Upper lobe of left lung (tissue), 6 donors: ENCODE data around the gene EFCC1. TPM values are rescaled to one million over a fixed set of nuclear protein-coding genes. Genes with fewer than 3 reads are reported as not detected.

Source experiments
- ATAC-seq, 2 donors: fragments of 200-7000 bp; cut with Tn5 transposase; one replicate each; pipeline ENCODE4 v1.9.1; 2022; ENCODE audit warnings: mild to moderate bottlenecking in 2 of 2, moderate library complexity in 2 of 2; ENCODE audit not compliant: low FRiP score in 2 of 2
- DNase-seq, 2 donors: peaks; one replicate each; pipeline ENCODE4 v3.0.0-alpha.2; 2019 to 2020
- H3K27ac ChIP-seq, 4 donors: fragments of 200-600 bp; sonication (generic); one replicate each; pipeline ENCODE4 v1.5.1; 2016 to 2019
- H3K27me3 ChIP-seq, 4 donors: fragments of 200-600 bp; sonication (generic); one replicate each; pipeline ENCODE4 v1.5.1; 2017 to 2019
- H3K36me3 ChIP-seq, 4 donors: fragments of 200-600 bp; sonication (generic); one replicate each; pipeline ENCODE4 v1.5.1; 2016 to 2019
- H3K4me1 ChIP-seq, 4 donors: fragments of 200-600 bp; sonication (generic); one replicate each; pipeline ENCODE4 v1.5.1; 2018 to 2019
- H3K4me3 ChIP-seq, 4 donors: fragments of 200-600 bp; sonication (generic); one replicate each; pipeline ENCODE4 v1.5.1; 2017 to 2019; ENCODE audit warnings: mild to moderate bottlenecking in 2 of 4, moderate library complexity in 1 of 4
- H3K9me3 ChIP-seq, 4 donors: fragments of 200-600 bp; sonication (generic); one replicate each; pipeline ENCODE4 v1.5.1; 2018 to 2019
- EP300 ChIP-seq, 4 donors: sonication (generic); formaldehyde crosslinking; IDR thresholded peaks; one replicate each; pipeline ENCODE4 v1.5.1; 2017; ENCODE audit warnings: antibody characterized with exemption in 4 of 4, control low read depth in 2 of 4
- POLR2A ChIP-seq, 4 donors: fragments of 450-650 bp; IDR thresholded peaks; one replicate each; pipeline ENCODE4 v1.5.1; 2016 to 2017; ENCODE audit warnings: antibody characterized with exemption in 4 of 4, mild to moderate bottlenecking in 2 of 4
- POLR2AphosphoS5 ChIP-seq, 2 donors: sonication (generic); formaldehyde crosslinking; IDR thresholded peaks; one replicate each; pipeline ENCODE4 v1.5.1; 2017; ENCODE audit warnings: antibody characterized with exemption in 2 of 2
- whole genome bisulfite sequencing, 2 donors: methylation state at CpG; one replicate each; pipeline ENCODE4 v1.1.5; 2017 to 2018; 5-methylcytosine and 5-hydroxymethylcytosine counted together
- total RNA-seq, 6 donors: library from RNA; depleted of rRNA in 4 of 6; stranded (reverse); fragments of >200 nt in 4 of 6; gene quantifications; one replicate each; pipeline versions ENCODE4 v1.1.0 to v1.2.1, GENCODE V29; 2016 to 2021
- TF ChIP-seq, protein P1 (sequence below), 6 experiments: fragments of 450-650 bp in 4 of 6; fragments of 200-600 bp in 2 of 6; sonication (generic) in 2 of 6; IDR thresholded peaks; one replicate each; pipeline ENCODE4 v1.5.1; 2016 to 2019; ENCODE audit warnings: antibody characterized with exemption in 6 of 6
- donor health status: DM: no; HTN: no; CAD: no; lungs with moderate emphysema.
- donor health status: DM: no; HTN: yes; CAD: no; lungs with severe emphysema.

EFCC1 gene
- total RNA-seq, 6 donors from 2014 or later, result 3.1 to 20.6 (median 11.4) TPM

DNA sequence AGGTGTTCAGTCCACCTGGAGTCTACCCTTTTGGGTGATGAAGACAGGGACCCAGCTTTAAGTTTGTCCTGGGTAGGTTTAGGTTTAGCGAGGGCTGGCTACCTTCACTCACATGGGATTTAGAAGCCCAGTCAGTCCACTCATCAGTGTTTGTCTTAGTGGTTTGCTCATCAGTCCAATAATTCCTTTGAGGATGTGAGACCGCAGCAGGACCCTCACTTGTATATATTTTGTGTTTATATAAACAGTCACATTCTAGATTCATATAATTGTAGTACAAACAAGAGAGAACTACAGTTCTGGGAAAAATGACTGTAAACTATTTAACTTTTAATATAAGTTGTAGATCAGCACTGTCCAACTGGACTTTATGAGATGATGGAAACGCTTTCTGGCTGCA, 18.2 kb downstream of the EFCC1 start:
- no peaks in the 10 kb centered on the region for H3K36me3 ChIP-seq
- H3K27ac ChIP-seq, result peak overlapping the region in 3 of 4 donors; percentile 76 to 88 (median 79)
- no peak for DNase-seq
- 87 to 90% methylated on average over 3 of the region's 3 CpGs for whole genome bisulfite sequencing, 2 donors
- TF ChIP-seq EP300 (IDR thresholded peaks at IDR 0.05) (no peak), POLR2A (IDR thresholded peaks at IDR 0.05) (no peak), POLR2AphosphoS5 (IDR thresholded peaks at IDR 0.05) (no peak)
- TF ChIP-seq, protein P1, sequence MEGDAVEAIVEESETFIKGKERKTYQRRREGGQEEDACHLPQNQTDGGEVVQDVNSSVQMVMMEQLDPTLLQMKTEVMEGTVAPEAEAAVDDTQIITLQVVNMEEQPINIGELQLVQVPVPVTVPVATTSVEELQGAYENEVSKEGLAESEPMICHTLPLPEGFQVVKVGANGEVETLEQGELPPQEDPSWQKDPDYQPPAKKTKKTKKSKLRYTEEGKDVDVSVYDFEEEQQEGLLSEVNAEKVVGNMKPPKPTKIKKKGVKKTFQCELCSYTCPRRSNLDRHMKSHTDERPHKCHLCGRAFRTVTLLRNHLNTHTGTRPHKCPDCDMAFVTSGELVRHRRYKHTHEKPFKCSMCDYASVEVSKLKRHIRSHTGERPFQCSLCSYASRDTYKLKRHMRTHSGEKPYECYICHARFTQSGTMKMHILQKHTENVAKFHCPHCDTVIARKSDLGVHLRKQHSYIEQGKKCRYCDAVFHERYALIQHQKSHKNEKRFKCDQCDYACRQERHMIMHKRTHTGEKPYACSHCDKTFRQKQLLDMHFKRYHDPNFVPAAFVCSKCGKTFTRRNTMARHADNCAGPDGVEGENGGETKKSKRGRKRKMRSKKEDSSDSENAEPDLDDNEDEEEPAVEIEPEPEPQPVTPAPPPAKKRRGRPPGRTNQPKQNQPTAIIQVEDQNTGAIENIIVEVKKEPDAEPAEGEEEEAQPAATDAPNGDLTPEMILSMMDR (IDR thresholded peaks at IDR 0.05), result no peak
- no peaks in the 10 kb centered on the region for H3K9me3 ChIP-seq
- no peaks in the 10 kb centered on the region for H3K27me3 ChIP-seq
- no peak for ATAC-seq
- no peak overlapping the region for H3K4me3 ChIP-seq
- H3K4me1 ChIP-seq, result peaks cover 57 to 75% (median 69%) of the 10 kb centered on the region in 4 donors

DNA sequence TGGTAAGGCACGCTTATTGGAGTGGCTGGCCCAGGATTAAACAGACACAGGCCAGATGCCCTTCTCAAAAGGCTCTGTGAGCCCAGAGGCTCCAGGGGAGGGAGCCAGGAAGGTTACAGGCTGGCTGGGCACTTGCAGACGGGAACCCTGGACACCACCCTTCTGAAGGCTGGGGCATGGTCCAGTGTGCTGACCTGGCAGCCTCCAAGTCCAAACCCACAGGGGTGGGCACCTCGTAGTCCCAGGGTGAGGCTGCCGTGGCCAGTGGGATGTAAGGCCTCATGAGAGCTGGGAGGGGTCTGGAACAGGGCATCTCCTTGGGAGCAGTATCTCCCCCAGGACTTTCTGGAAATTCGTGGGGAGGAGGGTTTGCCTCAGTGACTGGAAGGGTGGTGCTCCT, 19.6 kb downstream of the EFCC1 start:
- DNase-seq (no peak), ATAC-seq (no peak)
- TF ChIP-seq EP300 (IDR thresholded peaks at IDR 0.05) (no peak), POLR2AphosphoS5 (IDR thresholded peaks at IDR 0.05) (no peak), POLR2A (IDR thresholded peaks at IDR 0.05) (no peak)
- TF ChIP-seq, protein P1 (IDR thresholded peaks at IDR 0.05), result no peak
- H3K9me3 ChIP-seq, result no peaks in the 10 kb centered on the region
- H3K4me1 ChIP-seq, result peaks cover 43 to 71% (median 60%) of the 10 kb centered on the region in 4 donors
- no peaks in the 10 kb centered on the region for H3K27me3 ChIP-seq
- H3K36me3 ChIP-seq, result no peaks in the 10 kb centered on the region
- peak overlapping the region; percentile 33 to 76 (median 64) for H3K27ac ChIP-seq
- 82 to 100% methylated on average over 1 to 5 of the region's 5 CpGs for WGBS, 2 donors
- H3K4me3 ChIP-seq, result no peak overlapping the region

DNA sequence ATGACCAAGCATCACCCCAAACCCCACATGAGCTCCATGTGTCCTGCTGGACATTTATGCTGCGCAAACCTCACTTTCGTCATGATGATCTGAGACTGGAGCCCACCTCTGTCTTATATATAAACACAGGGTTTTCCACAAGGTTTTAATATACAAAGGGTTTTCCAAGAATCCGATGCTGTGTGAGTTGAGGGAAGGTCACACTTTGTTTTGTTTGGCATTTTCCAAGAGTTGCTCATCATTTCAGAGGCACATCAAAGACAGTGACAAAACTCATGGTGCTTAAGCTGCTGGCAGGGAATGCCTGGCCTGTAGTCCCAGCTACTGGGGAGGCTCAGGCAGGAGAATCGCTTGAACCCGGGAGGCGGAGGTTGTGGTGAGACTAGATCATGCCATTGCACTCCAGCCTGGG, 20.0 kb downstream of the EFCC1 start:
- Histone ChIP-seq H3K4me1 (peaks cover 41 to 71% (median 59%) of the 10 kb centered on the region in 4 donors), H3K9me3 (no peaks in the 10 kb centered on the region), H3K27me3 (no peaks in the 10 kb centered on the region), H3K27ac (peak overlapping the region; percentile 33 to 76 (median 64)), H3K4me3 (no peak overlapping the region), H3K36me3 (no peaks in the 10 kb centered on the region)
- 73 to 77% methylated on average over 6 of the region's 6 CpGs for WGBS, 2 donors
- no peak for DNase-seq
- TF ChIP-seq EP300 (IDR thresholded peaks at IDR 0.05) (no peak), POLR2AphosphoS5 (IDR thresholded peaks at IDR 0.05) (no peak), POLR2A (IDR thresholded peaks at IDR 0.05) (no peak)
- TF ChIP-seq, protein P1 (IDR thresholded peaks at IDR 0.05), result no peak
- ATAC-seq, result peak in 1 of 2 donors; percentile 7

DNA sequence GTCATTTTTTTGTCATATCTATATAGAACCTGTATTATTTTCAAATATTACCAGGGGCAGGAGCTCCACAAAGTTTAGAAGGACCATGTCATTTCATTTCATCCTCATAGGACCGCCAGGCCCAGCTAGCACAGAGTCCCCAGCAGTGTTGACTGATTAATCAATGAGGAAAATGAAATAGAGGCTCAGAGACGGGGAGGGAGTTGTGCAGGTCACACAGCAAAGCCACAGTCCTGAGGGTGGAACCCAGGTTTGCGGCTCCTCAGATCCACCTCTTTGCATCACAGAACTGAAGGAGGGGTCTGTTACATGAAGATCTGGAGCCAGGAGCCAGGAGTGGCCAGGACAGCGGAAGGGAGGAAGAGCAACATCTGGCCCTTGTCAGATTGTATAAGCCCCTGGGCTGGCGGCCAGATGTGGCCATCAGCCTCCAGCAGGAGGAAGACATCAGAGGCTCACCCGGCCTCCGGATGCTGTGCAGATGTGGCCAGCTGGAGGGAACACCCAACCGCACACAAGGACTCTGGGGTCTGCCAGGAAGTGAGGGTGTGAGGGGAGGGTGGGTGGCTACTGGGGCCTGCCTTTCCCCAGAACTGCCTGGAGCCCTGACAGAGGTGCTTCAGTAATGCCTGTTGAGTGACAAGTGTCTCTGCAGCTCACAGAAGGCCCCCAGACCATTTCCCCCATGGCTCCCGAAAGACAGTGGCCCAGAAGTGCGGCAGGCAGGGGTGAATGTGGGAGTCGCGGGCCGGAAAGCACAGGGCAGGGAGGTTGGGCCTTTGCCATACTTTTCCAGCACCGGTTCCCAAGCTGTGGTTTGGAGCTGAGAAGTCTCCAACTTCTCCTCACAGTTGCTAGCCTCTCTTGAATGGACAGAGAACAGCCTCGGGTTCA, 21.3 kb downstream of the EFCC1 start:
- H3K4me1 ChIP-seq, result peaks cover 38 to 70% (median 59%) of the 10 kb centered on the region in 4 donors
- H3K27ac ChIP-seq, result peak overlapping the region; percentile 70 to 80 (median 74)
- H3K4me3 ChIP-seq, result no peak overlapping the region
- TF ChIP-seq POLR2AphosphoS5 (IDR thresholded peaks at IDR 0.05) (peak; percentile 85 to 96), POLR2A (IDR thresholded peaks at IDR 0.05) (no peak), EP300 (IDR thresholded peaks at IDR 0.05) (peak in 2 of 4 donors; percentile 21 to 68)
- TF ChIP-seq, protein P1 (IDR thresholded peaks at IDR 0.05), result no peak
- no peaks in the 10 kb centered on the region for H3K9me3 ChIP-seq
- H3K27me3 ChIP-seq, result no peaks in the 10 kb centered on the region
- peak; percentile 68 to 78 for ATAC-seq
- H3K36me3 ChIP-seq, result no peaks in the 10 kb centered on the region
- 53 to 57% methylated on average over 12 to 15 of the region's 15 CpGs for WGBS, 2 donors
- peak; percentile 62 to 78 for DNase-seq
